LoVo (cell line): ENCODE measurements around the gene DAB1.

Source experiments
- DNase-seq: peaks from one replicate; pipeline ENCODE4 v3.0.0-alpha.2; 2016; ENCODE audit warnings: low spot score

Gene DAB1

GRCh38 chr1:56975446-56975845, 448.4 kb downstream of the DAB1 start:
- DNase-seq: no peak

GRCh38 chr1:56973923-56974742, 449.7 kb downstream of the DAB1 start:
- DNase-seq: no peak

GRCh38 chr1:56972976-56973375, 450.9 kb downstream of the DAB1 start:
- no peak for DNase-seq

GRCh38 chr1:56970280-56970679, 453.6 kb downstream of the DAB1 start:
- no peak for DNase-seq

- DNase-seq: no peak
These were observed 454.9 kb downstream of the DAB1 start for GRCh38 chr1:56968878-56969495.

GRCh38 chr1:56967900-56968832, 455.7 kb downstream of the DAB1 start:
- no peak for DNase-seq

- no peak for DNase-seq
These were observed 456.5 kb downstream of the DAB1 start for GRCh38 chr1:56967355-56967754.

- no peak for DNase-seq
These were observed 457.2 kb downstream of the DAB1 start for GRCh38 chr1:56966698-56966999.

GRCh38 chr1:56965916-56966697, 457.8 kb downstream of the DAB1 start, which contains the start of gene C8B:
Gene C8B (minus strand): TSS chr1:56966015. CDS start chr1:56965948, 67 bp downstream.
- DNase-seq: no peak

- no peak for DNase-seq
These were observed 458.7 kb downstream of the DAB1 start for GRCh38 chr1:56965191-56965590.

GRCh38 chr1:56964349-56965017, 459.4 kb downstream of the DAB1 start:
- DNase-seq: no peak

GRCh38 chr1:56963667-56964066, 460.2 kb downstream of the DAB1 start:
- DNase-seq: no peak

GRCh38 chr1:56961426-56961825, 462.4 kb downstream of the DAB1 start:
- DNase-seq: no peak

- no peak for DNase-seq
These were observed 465.3 kb downstream of the DAB1 start for GRCh38 chr1:56958526-56958925.

GRCh38 chr1:56957931-56958330, 465.9 kb downstream of the DAB1 start:
- no peak for DNase-seq

- DNase-seq: no peak
These were observed 469.2 kb downstream of the DAB1 start for GRCh38 chr1:56954664-56955063.

- DNase-seq: no peak
These were observed 470.5 kb downstream of the DAB1 start for GRCh38 chr1:56953386-56953785.

GRCh38 chr1:56952501-56952900, 471.4 kb downstream of the DAB1 start:
- no peak for DNase-seq

- DNase-seq: no peak
These were observed 475.3 kb downstream of the DAB1 start for GRCh38 chr1:56948403-56949023.
